AML-193 (cell line): ENCODE measurements around the gene FRMD3.

ENCODE experiments used
- DNase-seq, 2 experiments: peaks; one replicate each; lab custom pipeline; 2025; lab: John Stamatoyannopoulos, UW

The FRMD3 gene

DNA sequence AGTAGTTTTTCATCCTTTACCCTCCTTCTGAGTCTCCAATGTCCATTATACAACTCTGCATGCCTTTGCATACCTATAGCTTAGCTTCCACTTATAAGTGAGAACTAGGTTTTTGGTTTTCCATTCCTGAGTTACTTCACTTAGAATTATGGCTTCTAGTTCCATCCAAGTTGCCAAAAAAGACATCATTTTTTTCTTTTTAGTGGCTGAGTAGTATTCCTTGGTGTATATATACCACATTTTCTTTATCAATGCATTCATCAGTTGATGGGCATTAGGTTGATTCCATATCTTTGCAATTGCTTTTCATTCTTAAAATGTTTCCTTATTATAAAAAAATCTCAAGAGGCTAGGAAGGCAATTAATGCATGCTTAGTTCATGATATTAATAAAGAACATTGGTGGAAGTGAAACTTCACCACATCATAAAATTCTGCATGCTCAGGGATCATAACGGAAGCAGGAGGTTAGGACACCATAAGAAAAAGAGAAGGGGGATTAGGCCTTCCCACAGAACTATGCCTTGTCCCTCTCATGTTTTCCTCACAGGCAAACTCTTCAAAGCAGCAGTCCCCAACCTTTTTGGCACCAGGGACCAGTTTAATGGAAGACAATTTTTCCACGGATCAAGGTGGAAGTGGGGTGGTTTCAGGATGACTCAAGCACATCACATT lies 105.2 kb downstream of the FRMD3 start:
- DNase-seq: no peak

DNA sequence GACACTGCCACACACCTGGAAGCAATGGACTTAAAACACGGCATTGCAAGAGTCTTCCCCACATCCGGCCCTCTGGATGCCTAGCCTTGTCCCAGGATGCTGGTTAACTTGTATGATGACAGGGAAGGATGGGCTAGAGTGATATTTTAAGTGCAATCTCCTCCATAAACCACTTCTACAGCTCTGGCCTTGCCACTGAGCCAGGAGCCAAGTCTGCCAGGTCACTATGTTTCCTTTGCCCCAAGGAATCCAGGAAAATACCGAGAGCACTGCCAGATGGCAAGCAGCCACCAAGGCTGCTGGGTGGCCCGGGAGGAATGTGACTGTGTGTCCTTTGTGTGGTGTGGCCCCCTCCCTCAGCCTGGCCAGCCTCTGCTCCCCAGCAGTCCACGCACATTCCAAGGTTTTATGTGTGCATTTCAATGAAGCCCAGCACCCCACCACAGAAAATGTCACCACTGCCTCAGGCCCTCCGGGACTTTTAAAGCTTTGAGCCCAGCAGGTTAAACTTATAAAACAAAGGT lies 106.0 kb downstream of the FRMD3 start:
- no peak for DNase-seq

DNA sequence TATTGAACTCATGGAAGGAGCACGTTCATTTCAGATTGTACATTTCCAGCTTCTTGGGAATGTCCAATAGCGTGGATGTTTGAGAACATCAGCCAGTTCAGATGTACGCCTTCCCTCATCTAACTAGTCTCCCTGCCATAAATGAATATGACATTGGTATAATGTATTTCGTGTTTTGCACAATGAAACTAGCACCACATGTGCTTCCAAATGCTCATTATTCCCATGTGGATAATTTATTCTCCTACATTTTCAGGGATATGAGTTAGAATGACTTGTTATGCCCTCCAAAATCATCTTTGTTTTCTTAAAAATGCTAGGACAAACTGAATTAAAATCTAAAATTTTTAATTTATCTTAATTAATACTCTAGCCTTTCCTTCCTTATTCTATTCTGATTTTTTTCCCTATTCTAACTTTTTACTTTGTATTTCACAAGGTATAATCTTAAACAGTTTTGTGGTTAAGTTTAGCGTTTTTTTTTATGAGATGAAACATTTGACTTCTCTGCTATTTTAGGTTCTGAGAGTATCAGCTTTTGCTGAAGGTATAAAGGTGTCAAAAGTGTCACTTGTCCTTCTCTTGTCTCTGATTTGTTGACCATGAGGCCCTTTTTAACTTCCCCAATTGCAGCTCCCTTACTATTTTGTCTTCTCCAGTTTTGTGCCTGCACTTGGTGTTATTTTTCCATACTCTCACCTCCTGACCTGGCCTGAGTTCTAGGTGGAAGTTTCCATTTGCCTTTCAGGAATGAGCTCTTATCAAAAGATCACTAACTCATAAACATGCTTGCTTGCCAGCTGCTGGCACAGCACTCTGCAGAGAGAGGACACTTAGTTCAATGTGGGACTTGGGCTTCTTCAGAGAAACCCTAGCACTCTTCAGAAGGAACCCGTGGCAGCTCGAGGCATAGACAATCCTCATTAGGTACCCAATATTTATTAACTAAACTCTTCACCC lies 106.8 kb downstream of the FRMD3 start:
- DNase-seq: no peak

DNA sequence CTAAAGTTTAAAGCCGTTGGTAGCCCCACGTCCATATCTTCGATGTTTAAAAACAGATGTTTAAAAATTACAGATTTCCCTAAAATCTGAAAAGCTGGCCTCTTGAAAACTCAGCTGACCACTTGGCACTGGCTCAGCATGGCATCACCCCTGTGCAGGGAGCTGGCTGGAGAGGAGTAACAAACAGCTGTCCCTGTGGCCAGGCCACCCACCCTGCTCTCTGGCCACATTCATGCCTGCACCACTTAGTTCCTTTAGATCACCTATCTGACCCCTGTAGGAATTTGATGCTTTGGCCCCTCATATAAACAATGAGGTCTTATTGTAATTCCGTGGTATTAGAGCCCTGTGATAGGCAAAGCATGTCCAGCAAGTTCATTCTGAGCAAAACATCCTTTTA lies 107.5 kb downstream of the FRMD3 start:
- DNase-seq: no peak

DNA sequence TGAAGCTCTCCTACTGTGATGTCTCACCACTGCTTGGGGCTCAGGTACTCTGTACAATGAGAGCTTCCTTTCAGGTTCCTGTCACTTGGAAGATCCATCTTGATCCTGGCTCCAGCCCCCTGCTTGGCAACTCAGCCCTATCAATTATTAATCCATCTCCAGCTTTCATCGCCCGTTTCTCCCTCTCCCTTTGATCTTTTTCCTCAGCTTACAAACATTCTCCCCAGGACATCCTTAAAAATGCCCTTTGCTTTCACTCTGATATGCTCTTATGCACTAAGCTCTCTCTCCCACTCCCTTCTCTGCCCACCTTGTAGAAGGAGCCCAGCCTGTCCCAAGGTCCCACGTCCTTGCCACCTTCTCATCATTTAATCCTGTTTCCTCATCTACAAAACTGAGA lies 109.0 kb downstream of the FRMD3 start:
- DNase-seq: no peak

DNA sequence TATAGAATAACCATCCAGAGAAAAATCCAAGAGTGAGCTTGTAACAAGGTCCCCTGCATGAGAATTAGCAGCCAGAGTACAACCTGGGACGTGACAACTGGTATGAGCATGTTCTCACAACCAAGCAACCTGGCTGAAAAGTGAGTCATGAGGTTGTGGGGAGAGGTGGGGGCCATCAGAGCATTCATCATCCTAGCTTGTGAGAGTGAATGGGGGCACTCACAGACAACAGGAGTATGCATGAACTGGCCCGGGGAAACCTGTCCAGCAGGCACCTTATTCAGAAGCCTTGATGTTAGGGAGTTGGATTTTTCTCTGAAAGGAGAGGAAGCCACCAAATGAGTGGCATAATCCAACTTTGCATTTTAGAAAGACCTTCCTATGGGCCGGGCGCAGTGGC lies 113.0 kb downstream of the FRMD3 start:
- DNase-seq: no peak

DNA sequence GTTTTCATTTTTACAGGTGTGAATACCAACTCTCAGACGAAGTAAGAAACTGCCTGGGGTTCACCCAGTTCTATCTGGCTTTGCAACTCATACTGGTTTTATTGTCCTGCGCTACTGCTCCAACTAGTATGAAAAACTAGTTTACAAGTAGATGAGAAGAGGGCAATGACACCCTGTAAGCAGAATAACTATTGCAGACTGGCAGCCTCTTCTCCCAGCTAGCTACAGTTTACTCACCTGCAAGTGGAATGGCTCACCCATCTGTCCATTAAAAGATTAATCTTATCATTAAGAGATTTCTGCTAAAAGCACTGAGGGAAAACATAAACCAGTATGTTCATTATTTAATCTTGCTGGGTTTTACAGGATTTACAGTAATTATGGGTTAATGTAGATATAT lies 113.4 kb downstream of the FRMD3 start:
- DNase-seq: no peak

DNA sequence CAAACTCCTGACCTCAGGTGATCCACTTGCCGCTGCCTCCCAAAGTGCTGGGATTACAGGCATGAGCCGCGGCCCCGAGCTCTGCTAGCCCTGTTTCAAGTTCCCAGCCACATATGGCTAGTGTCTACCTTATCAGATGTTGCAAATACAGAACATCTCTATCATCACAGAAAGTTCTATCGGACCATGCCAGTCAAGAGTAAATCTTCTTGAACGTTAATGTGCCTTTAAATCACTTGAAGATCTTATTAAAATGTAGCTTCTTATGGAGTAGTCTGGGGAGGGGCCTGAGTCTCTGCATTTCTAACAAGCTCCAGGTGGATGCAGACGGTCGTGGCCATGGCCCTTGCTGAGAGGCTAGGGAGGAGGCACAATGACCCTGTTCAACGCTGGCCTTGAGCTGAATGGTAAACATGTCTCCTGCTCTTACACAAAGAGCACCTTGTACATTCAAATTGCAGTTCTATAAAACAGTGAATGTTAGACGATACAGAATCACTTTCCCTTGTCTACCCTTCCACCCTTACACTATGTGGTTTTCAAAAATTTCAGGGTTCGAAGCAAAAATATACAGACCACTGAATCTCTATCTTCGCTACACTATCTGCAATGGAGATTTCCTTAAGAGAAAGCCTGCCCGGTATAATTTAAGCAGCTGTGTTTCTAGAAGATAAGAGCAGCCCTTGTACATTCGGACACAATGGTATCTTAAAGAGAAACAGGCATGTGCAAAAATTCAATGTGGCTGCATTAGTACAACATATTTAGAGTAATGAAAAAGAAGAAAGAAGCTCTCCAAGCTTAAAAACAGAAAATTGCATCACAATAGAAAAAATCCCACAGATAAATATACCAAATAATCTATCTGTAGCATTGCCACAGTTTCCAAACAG lies 114.1 kb downstream of the FRMD3 start:
- DNase-seq: no peak

DNA sequence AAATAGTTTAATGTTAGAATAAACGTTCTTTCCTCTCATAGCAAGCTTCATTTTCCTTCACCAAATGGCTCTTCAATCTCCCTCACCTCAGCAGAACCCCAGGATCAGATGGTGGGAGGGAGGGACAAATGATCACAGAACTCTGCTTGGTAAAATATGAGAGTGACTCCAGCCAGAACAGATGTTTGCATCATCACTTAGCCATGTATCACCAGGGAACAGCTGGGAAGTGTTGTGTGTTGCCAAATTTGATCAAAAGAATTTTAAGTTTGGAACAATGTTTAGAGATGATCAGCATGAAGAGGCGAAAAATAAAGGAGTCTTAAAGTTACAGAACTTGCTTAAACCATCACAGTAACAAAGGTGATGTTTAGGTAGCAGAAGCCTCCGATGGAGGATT lies 115.7 kb downstream of the FRMD3 start:
- DNase-seq: no peak

DNA sequence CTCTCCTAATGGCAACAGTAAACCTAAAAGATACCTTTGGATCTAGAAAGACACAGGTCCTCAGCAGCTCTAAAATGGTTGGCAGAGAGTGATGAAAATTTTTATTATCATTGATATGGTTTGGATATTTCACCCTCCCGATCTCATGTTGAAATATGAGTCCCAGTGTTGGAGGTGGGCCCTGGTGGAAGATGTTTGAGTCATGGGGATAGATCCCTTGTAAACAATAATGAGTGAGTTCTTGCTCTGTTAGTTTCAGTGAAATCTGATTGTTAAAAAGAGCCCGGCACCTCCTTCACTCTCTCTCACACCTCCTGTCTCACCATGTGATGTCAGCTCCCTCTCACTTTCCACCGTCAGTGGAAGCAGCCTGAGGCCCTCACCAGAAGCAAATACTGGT lies 117.7 kb downstream of the FRMD3 start:
- DNase-seq: no peak

DNA sequence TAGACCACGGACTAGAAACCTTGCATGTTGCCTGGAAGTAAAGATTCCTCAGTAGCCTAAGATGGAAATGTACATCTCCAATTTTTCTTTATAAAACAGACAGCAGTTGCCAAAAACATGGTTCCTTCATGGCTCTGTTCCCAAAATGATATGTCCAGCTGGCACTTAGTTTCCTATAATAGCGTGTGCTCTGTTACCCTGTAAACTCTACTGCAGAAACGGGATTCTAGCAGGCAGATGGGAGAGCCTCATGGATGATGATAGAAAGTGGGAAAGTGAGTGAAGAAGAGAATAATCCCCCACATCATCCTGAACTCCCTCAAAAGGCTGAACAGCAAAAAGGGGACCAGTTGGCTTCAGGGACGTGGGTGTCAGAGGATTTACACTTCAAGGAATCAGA lies 118.2 kb downstream of the FRMD3 start:
- DNase-seq: no peak

DNA sequence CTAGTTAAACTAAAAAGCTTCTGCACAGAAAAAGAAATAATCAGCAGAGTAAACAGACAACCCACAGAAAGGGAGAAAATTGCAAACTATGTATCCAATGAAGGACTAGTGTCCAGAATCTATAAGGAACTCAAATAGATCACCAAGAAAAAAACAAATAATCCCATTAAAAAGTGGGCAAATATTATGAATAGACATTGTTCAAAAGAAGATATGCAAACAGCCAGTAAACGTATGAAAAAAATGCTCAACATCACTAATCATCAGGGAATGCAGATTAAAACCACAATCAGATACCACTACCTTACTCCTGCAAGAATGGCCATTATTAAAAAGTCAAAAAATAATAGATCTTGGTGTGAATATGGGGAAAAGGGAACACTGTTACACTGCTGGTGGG lies 119.9 kb downstream of the FRMD3 start:
- DNase-seq: no peak

DNA sequence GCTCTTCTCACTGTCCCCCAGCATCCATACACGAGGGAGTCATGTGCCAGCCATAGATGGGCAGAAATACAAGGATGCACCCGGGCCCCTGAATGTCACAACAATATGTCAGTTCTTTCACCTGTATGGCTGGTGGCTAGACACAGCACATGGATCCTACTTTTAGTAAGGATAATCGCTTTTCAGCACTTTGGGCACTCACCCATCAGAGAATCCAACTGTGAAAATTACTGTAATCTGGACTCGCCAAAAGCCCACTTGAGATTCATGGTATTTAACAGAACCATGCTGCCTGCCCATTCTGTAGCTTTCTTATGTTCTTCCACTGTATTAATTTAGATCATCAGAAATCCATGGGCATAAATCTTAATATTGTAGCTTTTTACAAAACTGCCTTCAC lies 124.8 kb downstream of the FRMD3 start:
- DNase-seq: no peak

DNA sequence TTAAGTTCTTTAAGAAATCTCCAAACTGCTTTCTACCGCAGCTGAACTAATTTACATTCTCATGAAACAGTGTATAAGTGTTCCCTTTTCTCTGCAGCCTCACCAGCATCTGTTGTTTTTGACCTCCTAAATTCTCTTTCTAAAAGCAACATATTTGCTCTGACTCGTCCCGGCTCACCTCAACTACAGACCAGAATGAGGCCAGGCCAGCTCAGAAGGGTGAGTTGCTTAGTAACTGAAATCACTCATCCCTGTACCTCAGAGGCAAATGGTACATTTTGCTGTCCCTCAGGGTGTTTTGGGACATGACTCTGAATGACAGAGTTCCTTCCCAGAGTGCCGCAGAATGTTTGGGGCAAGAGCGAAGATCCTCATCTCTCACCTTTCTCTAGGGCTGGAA lies 127.5 kb downstream of the FRMD3 start:
- no peak for DNase-seq

DNA sequence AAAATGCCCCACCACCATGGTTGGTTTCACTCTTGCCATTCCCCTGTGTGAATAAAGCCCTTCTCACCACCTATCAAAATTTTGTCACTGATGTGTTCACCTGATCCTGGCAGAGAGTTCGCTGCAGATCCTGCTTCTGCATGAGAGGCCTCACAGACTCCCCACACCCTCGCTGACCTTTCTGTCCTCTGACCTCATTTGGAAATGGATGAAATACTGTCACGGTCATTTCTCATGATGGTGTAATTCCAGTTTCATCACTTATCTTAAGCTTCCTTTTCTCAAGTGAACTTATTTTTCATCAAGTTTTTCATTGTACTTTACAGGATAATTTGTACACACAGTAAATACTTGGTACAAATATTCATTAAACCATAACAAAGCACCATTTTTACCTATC lies 131.3 kb downstream of the FRMD3 start:
- peak; percentile 20 to 31 for DNase-seq

DNA sequence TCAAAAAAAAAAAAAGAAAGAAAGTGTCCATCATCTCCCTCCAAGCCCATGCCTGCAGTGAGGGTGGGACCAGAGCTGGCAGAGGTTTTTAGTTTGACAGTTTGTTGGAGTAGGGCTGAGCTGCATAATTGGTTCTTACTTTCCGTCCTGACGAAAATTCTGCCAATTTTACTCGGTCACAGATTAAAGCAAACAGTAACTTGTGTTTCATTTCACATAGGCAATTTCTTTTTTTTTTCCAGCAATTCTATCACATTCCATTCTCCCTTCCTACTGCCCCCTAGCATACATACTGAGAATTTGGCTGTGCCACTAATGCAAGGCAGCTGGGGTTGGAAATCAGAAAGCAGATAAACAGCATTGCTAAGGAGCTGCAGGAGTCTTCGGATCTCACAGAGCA lies 132.4 kb downstream of the FRMD3 start:
- DNase-seq: no peak

DNA sequence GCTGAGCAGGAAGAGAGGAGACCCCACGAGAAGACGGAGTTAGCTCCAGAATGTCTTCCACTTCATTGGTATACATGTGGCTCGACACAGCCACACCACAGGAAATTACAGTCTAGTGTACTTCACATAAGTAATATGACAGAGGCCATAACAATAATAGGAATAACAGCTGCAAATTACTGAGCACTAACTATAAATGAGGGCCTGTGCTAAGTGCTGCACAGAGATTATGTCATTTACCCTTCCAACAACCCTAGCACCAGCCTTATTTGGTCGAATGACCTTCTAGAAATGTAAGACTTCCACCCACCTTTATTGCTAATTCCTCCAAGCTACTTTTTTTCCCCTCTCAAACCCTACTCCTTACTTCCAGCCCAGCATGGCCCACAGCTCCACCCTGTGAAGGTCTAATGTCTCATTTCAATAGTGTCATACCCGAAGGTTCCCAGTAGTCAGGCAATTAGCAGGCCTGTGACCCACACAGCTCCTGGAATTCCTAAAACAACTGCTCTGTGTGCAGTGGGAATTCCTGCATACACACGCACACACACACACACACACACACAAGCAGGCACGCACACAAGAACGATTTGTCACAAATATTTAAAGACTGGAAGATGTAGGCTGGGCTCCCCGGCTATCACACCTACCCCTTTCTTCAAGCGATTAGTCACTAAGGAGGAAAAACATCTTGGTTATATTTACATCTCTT lies 134.5 kb downstream of the FRMD3 start:
- no peak for DNase-seq

DNA sequence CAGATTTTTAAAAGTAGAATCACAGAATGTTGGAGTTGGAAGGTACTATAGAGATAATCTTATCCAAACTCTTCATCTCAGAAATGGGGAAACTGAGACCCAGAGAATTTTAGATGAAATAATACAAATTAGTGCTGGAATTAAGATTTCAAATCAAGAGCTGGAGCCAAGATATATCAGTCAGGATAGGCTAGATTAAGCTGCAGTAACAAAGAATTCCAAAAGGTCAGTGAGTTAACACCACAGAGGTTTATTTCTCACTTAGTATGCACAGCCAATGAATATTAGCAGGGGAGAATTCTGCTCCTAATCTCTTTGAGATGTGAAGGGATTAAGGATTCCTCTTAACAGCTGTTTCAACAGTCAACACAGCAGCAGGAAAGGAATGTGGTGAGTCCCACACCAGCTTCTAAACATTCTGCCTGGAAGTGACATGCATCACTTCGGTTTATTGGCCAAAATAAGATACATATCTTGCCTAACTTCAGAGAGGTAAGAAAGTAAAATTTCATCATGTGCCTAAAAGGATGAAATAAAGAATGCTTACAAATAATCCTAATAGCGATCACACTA lies 136.8 kb downstream of the FRMD3 start:
- DNase-seq: no peak

DNA sequence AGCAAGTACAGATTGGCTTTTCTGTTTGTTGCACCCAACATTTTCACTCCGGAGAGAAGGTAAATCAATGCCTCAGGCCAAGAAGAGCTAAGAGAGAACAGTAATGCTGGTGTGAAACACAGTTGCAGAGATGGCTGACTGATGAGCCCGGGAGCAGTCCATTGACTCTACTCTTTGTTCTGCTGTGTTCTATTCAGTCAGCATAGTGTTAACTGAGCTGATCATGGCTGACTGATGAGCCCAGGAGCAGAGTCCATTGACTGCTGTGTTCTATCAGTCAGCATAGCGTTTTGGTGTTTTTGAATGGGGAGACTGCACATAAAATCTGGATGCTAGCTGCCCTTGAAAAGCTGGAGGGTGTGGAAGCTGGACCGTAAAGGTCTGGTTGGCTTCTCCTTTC lies 141.4 kb downstream of the FRMD3 start:
- DNase-seq: no peak

DNA sequence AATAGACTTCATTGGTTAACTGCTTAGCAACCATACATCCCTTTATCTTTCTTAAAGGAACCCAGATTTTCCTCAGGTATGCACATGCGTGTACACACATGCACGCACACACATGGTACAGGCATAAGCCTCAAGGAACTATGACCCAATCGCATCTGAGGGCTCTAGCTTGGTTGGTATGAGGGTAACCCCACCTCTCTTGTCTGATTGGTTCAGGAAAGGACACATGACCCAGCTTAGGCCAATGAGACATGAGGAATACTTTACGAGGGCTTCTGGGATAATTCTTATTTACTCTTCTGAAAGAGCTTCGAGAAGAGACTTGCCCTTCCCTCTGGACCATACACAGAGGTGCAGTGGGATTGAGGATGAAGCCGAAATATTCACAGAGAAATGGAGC lies 141.9 kb downstream of the FRMD3 start:
- DNase-seq: no peak

DNA sequence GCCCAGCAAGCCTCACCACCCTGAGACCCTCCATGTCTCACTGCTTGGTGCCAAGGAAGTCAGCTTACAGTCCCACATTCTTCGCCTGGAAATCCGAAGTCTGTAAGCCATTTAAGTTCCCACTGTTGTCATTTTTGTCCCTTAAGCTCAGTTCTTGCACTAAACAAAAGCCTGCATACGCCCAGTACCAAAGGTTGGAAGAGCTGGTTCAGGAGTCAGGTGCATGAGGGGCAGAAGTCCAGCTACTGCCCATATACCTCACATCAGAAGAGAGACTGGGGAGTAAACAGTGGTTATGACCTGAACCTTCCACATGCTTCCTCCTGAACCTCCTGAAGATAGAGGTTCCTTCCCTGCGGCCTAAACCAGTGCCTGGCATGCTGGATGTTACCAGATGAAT lies 146.0 kb downstream of the FRMD3 start:
- no peak for DNase-seq
